GM23338 (cell line): ENCODE measurements around the gene FOXL1. TPM values are rescaled to one million over a fixed set of nuclear protein-coding genes. Genes with fewer than 3 reads are reported as not detected.

Experiments
- ATAC-seq: fragments of 200-7000 bp; cut with Tn5 transposase; 3 replicates; pipeline ENCODE4 v1.9.1; 2020
- DNase-seq: peaks from one replicate; pipeline ENCODE4 v3.0.0-alpha.2; 2015; ENCODE audit warnings: low spot score
- H2AFZ ChIP-seq: fragments of 200-600 bp; sonication (generic); 2 replicates; pipeline ENCODE4 v1.8.0; 2016; ENCODE audit warnings: antibody characterized with exemption, mild to moderate bottlenecking, moderate library complexity
- H3F3A ChIP-seq: fragments of 200-600 bp; sonication (generic); replicated peaks from 2 replicates; pipeline ENCODE4 v1.8.0; 2017; ENCODE audit warnings: antibody characterized with exemption, mixed run types, low read depth
- H3K27ac ChIP-seq: fragments of 200-600 bp; sonication (generic); 2 replicates; pipeline ENCODE4 v1.6.1; 2016; ENCODE audit warnings: low read depth
- H3K27me3 ChIP-seq: fragments of 200-600 bp; sonication (generic); 2 replicates; pipeline ENCODE4 v1.8.0; 2016; ENCODE audit warnings: mild to moderate bottlenecking, mixed run types, moderate library complexity; ENCODE audit not compliant: insufficient read depth
- H3K36me3 ChIP-seq: fragments of 200-600 bp; sonication (generic); 2 replicates; pipeline ENCODE4 v1.8.0; 2016; ENCODE audit warnings: mild to moderate bottlenecking; ENCODE audit not compliant: insufficient read depth
- H3K4me1 ChIP-seq: fragments of 200-600 bp; sonication (generic); 2 replicates; pipeline ENCODE4 v1.8.0; 2016; ENCODE audit warnings: mild to moderate bottlenecking, moderate library complexity; ENCODE audit not compliant: insufficient read depth
- H3K4me2 ChIP-seq: fragments of 200-600 bp; sonication (generic); 2 replicates; pipeline ENCODE4 v1.7.1; 2017; ENCODE audit warnings: mixed run types
- H3K4me3 ChIP-seq: fragments of 200-600 bp; sonication (generic); 2 replicates; pipeline ENCODE4 v1.6.1; 2016; ENCODE audit warnings: mixed run types
- H3K79me2 ChIP-seq: fragments of 200-600 bp; sonication (generic); replicated peaks from 2 replicates; pipeline ENCODE4 v1.8.0; 2017; ENCODE audit warnings: mild to moderate bottlenecking; ENCODE audit not compliant: insufficient read depth
- H3K9me2 ChIP-seq: fragments of 200-600 bp; sonication (generic); 2 replicates; pipeline ENCODE4 v1.8.0; 2017; ENCODE audit not compliant: insufficient read depth
- H4K20me1 ChIP-seq: fragments of 200-600 bp; sonication (generic); replicated peaks from 2 replicates; pipeline ENCODE4 v1.8.0; 2017; ENCODE audit warnings: mild to moderate bottlenecking; ENCODE audit not compliant: insufficient read depth
- H3K27ac Mint-ChIP-seq: 2 replicates; pipeline ENCODE4 v1.8.0; 2020; ENCODE audit warnings: inconsistent platforms, mild to moderate bottlenecking, moderate library complexity, mixed read lengths
- H3K27me3 Mint-ChIP-seq: 3 replicates; pipeline ENCODE4 v1.8.0; 2022; ENCODE audit warnings: low read depth, mild to moderate bottlenecking, moderate library complexity, mixed read lengths, inconsistent platforms; ENCODE audit not compliant: insufficient read depth, poor library complexity
- H3K36me3 Mint-ChIP-seq: 3 replicates; pipeline ENCODE4 v1.8.0; 2021; ENCODE audit warnings: low read depth, mild to moderate bottlenecking, inconsistent platforms, moderate library complexity, mixed read lengths
- H3K4me1 Mint-ChIP-seq: 3 replicates; pipeline ENCODE4 v1.8.0; 2020; ENCODE audit warnings: mild to moderate bottlenecking, inconsistent platforms, mixed read lengths
- H3K4me3 Mint-ChIP-seq: 3 replicates; pipeline ENCODE4 v1.8.0; 2021; ENCODE audit warnings: moderate library complexity, mild to moderate bottlenecking, inconsistent platforms, mixed read lengths
- H3K9me3 Mint-ChIP-seq: 3 replicates; pipeline ENCODE4 v1.8.0; 2020; ENCODE audit warnings: moderate library complexity, mild to moderate bottlenecking, inconsistent platforms, mixed read lengths
- CREB1 ChIP-seq: fragments of 250-450 bp; sonication (Bioruptor Pico); IDR thresholded peaks from 2 replicates; pipeline ENCODE4 v1.5.0; 2020; ENCODE audit warnings: low read depth, mild to moderate bottlenecking, moderate library complexity
- CTCF ChIP-seq, 2 experiments: fragments of 200-600 bp in 1 of 2; sonication (generic) in 1 of 2; conservative IDR thresholded peaks; 2 replicates each; pipeline versions ENCODE4 v1.5.1 to v1.6.1; 2016 to 2017; ENCODE audit warnings: antibody characterized with exemption in 2 of 2, low read depth in 2 of 2, mild to moderate bottlenecking in 2 of 2, moderate library complexity in 1 of 2
- EZH2 ChIP-seq: fragments of 200-600 bp; sonication (generic); IDR thresholded peaks from one replicate; pipeline ENCODE4 v1.8.0; 2017; ENCODE audit warnings: antibody characterized with exemption, mild to moderate bottlenecking, low read depth; ENCODE audit not compliant: unreplicated experiment
- EZH2phosphoT487 ChIP-seq: fragments of 200-600 bp; sonication (generic); IDR thresholded peaks from one replicate; pipeline ENCODE4 v1.8.1; 2018; ENCODE audit warnings: antibody characterized with exemption; ENCODE audit not compliant: unreplicated experiment
- JUNB ChIP-seq: IDR thresholded peaks from one replicate; pipeline ENCODE4 v1.6.1; 2016; ENCODE audit warnings: antibody characterized with exemption; ENCODE audit not compliant: unreplicated experiment
- NANOG ChIP-seq: IDR thresholded peaks from 2 replicates; pipeline ENCODE4 v1.6.1; 2016; ENCODE audit warnings: antibody characterized with exemption, borderline replicate concordance
- POLR2AphosphoS5 ChIP-seq: IDR thresholded peaks from 2 replicates; pipeline ENCODE4 v1.6.1; 2016; ENCODE audit warnings: antibody characterized with exemption, low read depth
- REST ChIP-seq: IDR thresholded peaks from one replicate; pipeline ENCODE4 v1.6.1; 2018; ENCODE audit warnings: antibody characterized with exemption; ENCODE audit not compliant: unreplicated experiment
- STAT1 ChIP-seq: IDR thresholded peaks from one replicate; pipeline ENCODE4 v1.6.1; 2016; ENCODE audit warnings: antibody characterized with exemption; ENCODE audit not compliant: unreplicated experiment
- ZNF114 ChIP-seq: fragments of 250-450 bp; sonication (Bioruptor Pico); IDR thresholded peaks from 2 replicates; pipeline ENCODE4 v1.5.0; 2020; ENCODE audit warnings: mild to moderate bottlenecking, moderate library complexity
- ZNF331 ChIP-seq: fragments of 250-450 bp; sonication (Bioruptor Pico); IDR thresholded peaks from 2 replicates; pipeline ENCODE4 v1.5.0; 2020; ENCODE audit warnings: low read depth, mild to moderate bottlenecking, moderate library complexity
- ZNF462 ChIP-seq: fragments of 250-450 bp; sonication (Bioruptor Pico); IDR thresholded peaks from 2 replicates; pipeline ENCODE4 v1.5.0; 2020; ENCODE audit warnings: mild to moderate bottlenecking, moderate library complexity
- polyA plus RNA-seq: library from polyadenylated mRNA; unstranded; fragments of >200 nt; fragmentation: Nextera tagmentation; extraction: Ambion mirVana; gene quantifications from 2 replicates; pipeline ENCODE4 v1.2.1, GENCODE V29; 2016
- total RNA-seq: library from RNA; depleted of rRNA; stranded (reverse); fragments of >200 nt; shearing (Covaris generic); gene quantifications from 2 replicates; pipeline ENCODE4 v1.2.3, GENCODE V29; 2014
- TF ChIP-seq, protein P1 (sequence below): IDR thresholded peaks from 2 replicates; pipeline ENCODE4 v1.6.1; 2016; ENCODE audit warnings: antibody characterized with exemption

The FOXL1 gene
- total and polyA plus RNA-seq, 2 experiments from 2014 or later, result 0.31 TPM; not detected in 1

- Histone ChIP-seq H3K27ac (no peak overlapping the region), H3K36me3 (no peaks in the 10 kb centered on the region)
Measured at GRCh38 chr16:86626966-86627365, 48.6 kb downstream of the FOXL1 start.

More at GRCh38 chr16:86626966-86627365, 48.6 kb downstream of the FOXL1 start:
- Mint-ChIP-seq H3K36me3 (no peaks in the 10 kb centered on the region; the same call in 2 of the 3 replicates), H3K4me3 (no peak overlapping the region), H3K4me1 (no peaks in the 10 kb centered on the region), H3K27ac (no peak overlapping the region), H3K9me3 (no peaks in the 10 kb centered on the region), H3K27me3 (peaks cover 8% of the 10 kb centered on the region)
- TF ChIP-seq NANOG, result no peak
- TF ChIP-seq ZNF114 (CRISPR knock-in tag), result no peak
- no peak for TF ChIP-seq ZNF331 (CRISPR knock-in tag)
- TF ChIP-seq CTCF (conservative IDR thresholded peaks at IDR 0.05; ENCODE audit: low read depth in 2 of 2), result no peak
- TF ChIP-seq CREB1 (CRISPR knock-in tag), result no peak
- TF ChIP-seq, protein P1, sequence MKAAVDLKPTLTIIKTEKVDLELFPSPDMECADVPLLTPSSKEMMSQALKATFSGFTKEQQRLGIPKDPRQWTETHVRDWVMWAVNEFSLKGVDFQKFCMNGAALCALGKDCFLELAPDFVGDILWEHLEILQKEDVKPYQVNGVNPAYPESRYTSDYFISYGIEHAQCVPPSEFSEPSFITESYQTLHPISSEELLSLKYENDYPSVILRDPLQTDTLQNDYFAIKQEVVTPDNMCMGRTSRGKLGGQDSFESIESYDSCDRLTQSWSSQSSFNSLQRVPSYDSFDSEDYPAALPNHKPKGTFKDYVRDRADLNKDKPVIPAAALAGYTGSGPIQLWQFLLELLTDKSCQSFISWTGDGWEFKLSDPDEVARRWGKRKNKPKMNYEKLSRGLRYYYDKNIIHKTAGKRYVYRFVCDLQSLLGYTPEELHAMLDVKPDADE, result no peak
- no peak for TF ChIP-seq POLR2AphosphoS5
- no peak for TF ChIP-seq EZH2
- no peak for TF ChIP-seq STAT1
- no peak for TF ChIP-seq JUNB
- TF ChIP-seq ZNF462 (CRISPR knock-in tag), result no peak
- no peak for TF ChIP-seq EZH2phosphoT487
- no peak for TF ChIP-seq REST
- H3F3A ChIP-seq, result no peaks in the 10 kb centered on the region
- H3K4me3 ChIP-seq, result no peak overlapping the region
- DNase-seq (no peak), ATAC-seq (no peak)
- no peaks in the 10 kb centered on the region for H3K79me2 ChIP-seq
- H3K27me3 ChIP-seq, result no peaks in the 10 kb centered on the region
- no peak overlapping the region for H3K4me2 ChIP-seq
- no peak overlapping the region for H2AFZ ChIP-seq
- no peaks in the 10 kb centered on the region for H3K9me2 ChIP-seq
- H4K20me1 ChIP-seq, result no peaks in the 10 kb centered on the region
- H3K4me1 ChIP-seq, result no peaks in the 10 kb centered on the region
